Amniotic stem cell (primary cell): Measurements from ENCODE around the gene ZDHHC14.

Experiments
- DNase-seq: peaks from one replicate; lab custom pipeline; 2025; lab: John Stamatoyannopoulos, UW

ZDHHC14 gene

GRCh38 chr6:157533048-157533871 is 152.3 kb downstream of the ZDHHC14 start:
- DNase-seq, result no peak

- DNase-seq, result no peak
Measured at GRCh38 chr6:157534134-157534871, 153.3 kb downstream of the ZDHHC14 start.

- DNase-seq, result no peak
Measured at GRCh38 chr6:157534977-157535339, 154.0 kb downstream of the ZDHHC14 start.

GRCh38 chr6:157535340-157536222 is 154.6 kb downstream of the ZDHHC14 start:
- no peak for DNase-seq

- DNase-seq, result no peak
Measured at GRCh38 chr6:157536223-157536545, 155.2 kb downstream of the ZDHHC14 start.

- DNase-seq, result no peak
Measured at GRCh38 chr6:157537556-157537955, 156.6 kb downstream of the ZDHHC14 start.

GRCh38 chr6:157538168-157538567 is 157.2 kb downstream of the ZDHHC14 start:
- no peak for DNase-seq

GRCh38 chr6:157538698-157539097 is 157.7 kb downstream of the ZDHHC14 start:
- no peak for DNase-seq

- DNase-seq, result no peak
Measured at GRCh38 chr6:157539421-157539822, 158.4 kb downstream of the ZDHHC14 start.

GRCh38 chr6:157539900-157540752 is 159.1 kb downstream of the ZDHHC14 start:
- DNase-seq, result no peak

- DNase-seq, result no peak
Measured at GRCh38 chr6:157541618-157542413, 160.8 kb downstream of the ZDHHC14 start.

- no peak for DNase-seq
Measured at GRCh38 chr6:157542414-157543160, 161.6 kb downstream of the ZDHHC14 start.

- no peak for DNase-seq
Measured at GRCh38 chr6:157546321-157546720, 165.3 kb downstream of the ZDHHC14 start.

- DNase-seq, result no peak
Measured at GRCh38 chr6:157547112-157547511, 166.1 kb downstream of the ZDHHC14 start.

- no peak for DNase-seq
Measured at GRCh38 chr6:157548635-157549467, 167.9 kb downstream of the ZDHHC14 start.

- no peak for DNase-seq
Measured at GRCh38 chr6:157549468-157549745, 168.4 kb downstream of the ZDHHC14 start.

GRCh38 chr6:157550114-157550989 is 169.4 kb downstream of the ZDHHC14 start:
- no peak for DNase-seq
